DMS53 treated with DMSO at 0.1 percent for 48 hours (cell line): ENCODE measurements around the gene ATP6V0A1.
A peak's percentile ranks its signal among the peaks of the same experiment; 100 is the strongest.
"Not testable (repeated sequence)": the region's sequence is repeated elsewhere in the genome, so short reads cannot be mapped to it uniquely, and the experiment has no call there.

Experiments
- DNase-seq: peaks from one replicate; lab custom pipeline; 2025; ENCODE audit not compliant: unreplicated experiment; lab: John Stamatoyannopoulos, UW

Gene ATP6V0A1

GRCh38 chr17:42537826-42538451 is 79.3 kb downstream of the ATP6V0A1 start:
- no peak for DNase-seq

DNA sequence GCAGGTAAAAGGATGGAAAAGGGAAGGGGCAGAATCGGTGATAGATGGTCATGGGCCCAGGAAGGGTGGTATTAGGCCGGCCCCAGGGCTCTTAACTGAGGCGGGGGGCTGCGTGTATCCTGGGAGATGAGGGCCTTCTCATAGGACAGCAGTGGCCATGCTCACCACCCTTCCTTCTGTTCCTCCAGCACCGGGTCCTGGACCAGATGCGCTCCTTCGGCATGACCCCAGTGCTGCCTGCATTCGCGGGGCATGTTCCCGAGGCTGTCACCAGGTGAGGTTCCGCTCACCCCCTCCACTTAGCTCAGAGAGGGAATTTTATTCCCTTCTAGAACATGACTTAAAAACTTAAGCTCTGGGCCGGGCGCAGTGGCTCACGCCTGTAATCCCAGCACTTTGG is 79.8 kb downstream of the ATP6V0A1 start:
- no peak for DNase-seq

DNA sequence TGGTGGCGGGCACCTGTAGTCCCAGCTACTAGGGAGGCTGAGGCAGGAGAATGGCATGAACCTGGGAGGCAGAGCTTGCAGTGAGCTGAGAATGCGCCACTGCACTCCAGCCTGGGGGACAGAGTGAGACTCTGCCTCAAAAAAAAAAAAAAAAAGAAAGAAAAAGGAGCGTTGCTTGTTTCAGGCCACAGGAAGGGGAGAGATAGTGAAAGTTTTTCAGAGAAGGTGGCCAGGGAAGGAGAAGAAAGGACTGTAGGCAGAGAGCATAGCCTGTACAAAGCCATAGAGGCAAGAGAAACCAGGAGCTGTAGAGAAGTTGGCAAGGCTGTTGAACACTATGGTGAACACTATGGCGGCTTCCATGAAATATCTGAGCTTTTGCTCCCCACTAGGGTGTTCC is 81.9 kb downstream of the ATP6V0A1 start:
- DNase-seq, result not testable (repeated sequence)

DNA sequence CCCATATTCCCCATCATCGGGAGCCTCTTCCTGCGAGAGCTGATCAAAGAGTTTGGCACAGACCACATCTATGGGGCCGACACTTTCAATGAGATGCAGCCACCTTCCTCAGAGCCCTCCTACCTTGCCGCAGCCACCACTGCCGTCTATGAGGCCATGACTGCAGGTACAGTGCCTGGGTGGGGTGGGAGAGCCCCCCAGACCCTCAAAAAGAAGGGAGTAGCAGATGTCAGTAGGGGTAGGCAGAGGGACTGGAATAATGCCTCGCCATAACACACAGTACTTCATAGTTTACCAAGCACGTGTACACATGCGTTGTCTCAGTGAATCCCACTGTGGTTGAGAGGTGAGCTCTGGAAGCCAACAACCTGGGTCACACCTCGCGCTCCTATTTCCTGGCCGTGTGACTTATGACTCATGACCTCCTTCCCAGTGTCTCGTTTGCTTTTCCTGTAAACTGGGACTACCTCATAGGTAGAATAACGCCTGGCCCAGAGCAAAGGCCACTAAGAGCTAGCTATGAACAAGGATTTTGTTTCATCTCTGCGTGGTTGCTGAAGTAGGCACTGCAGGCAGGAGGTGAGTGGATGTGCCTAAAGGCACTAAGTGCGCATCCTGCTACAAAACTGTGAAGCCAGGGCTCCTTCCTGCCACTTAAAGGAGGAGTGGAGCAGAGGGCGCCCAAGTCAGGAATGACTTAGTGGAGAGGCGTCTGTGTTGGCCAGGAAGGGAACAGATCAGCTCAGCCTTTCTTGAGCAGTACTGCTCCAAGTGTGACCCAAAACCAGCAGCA is 82.6 kb downstream of the ATP6V0A1 start:
- DNase-seq, result peak; percentile 79

GRCh38 chr17:42543190-42544079 is 84.8 kb downstream of the ATP6V0A1 start:
- no peak for DNase-seq

GRCh38 chr17:42544874-42545283 is 86.2 kb downstream of the ATP6V0A1 start:
- no peak for DNase-seq

DNA sequence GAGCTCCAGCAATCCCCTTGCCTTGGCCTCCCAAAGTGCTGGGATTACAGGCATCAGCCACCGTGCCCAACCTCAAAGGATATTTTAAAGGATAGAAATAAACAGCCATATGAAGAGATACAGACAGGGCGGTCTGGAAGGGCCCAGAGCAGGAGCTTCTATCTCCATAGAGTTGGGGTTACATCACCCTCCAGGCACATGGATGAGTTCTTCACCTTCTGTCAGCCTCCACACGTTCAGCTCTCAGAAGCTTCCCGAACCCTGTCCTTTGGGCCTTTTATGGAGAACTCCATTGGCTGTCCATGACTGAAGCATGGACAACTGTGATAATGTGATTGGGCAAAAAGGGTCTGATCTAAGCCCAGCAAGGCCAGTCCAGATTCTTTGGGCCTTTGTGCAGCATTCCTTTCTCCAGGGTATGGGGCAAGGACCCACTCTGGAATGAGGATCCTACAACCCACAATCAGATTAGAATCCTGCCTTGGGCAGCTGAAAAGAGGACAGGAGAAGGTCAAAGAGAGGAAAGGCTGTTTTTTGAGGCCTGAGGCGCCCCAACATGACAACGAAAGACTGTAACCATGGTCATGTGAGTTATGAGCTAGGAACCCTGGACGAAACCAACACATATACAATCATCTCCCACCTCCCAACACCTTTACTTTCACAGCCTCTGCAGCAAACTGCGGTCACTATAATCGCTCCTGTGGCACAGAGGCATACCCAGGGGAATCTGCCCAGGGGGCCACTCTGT is 87.3 kb downstream of the ATP6V0A1 start:
- DNase-seq, result not testable (repeated sequence)

DNA sequence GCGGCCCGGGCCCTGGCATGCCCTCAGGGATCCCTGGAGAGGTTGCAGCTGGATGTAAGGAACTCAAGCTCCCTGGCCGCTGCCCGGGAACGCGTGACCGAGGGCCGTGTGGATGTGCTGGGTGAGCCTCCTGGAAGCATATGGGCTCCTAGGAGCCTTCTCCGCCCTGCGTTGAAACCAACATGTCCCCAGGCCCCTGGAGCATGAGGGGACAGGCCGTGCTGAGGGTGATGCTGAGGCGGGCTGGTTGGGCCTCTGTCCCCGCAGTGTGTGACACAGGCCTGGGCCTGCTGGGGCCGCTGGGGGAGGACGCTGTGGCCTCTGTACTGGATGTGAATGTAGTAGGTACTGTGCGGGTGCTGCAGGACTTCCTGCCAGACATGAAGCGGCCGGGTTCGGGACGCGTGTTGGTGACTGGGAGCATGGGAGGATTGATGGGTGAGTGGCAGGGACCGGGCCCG is 88.4 kb downstream of the ATP6V0A1 start:
- DNase-seq, result no peak

DNA sequence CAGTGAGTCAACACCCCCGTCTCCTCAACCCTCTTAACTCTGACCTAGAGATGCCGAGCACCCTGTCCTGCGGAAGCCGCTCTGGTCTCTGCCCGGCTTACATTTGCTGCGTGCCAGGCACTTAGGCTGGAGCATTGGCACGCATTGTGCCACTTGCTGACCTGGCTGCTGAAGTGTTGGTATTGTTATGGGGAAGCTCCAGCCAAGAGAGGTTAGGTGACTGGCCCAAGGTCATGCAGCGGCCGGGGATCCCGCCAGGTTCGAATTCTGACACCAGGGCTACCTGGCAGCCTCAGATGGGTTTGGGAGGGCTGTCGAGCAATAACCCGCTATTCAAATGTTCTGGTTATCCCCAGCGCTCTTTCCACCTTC is 89.0 kb downstream of the ATP6V0A1 start:
- DNase-seq, result no peak

- peak; percentile 91 for DNase-seq
Observed at GRCh38 chr17:42548070-42548837, 89.6 kb downstream of the ATP6V0A1 start.

DNA sequence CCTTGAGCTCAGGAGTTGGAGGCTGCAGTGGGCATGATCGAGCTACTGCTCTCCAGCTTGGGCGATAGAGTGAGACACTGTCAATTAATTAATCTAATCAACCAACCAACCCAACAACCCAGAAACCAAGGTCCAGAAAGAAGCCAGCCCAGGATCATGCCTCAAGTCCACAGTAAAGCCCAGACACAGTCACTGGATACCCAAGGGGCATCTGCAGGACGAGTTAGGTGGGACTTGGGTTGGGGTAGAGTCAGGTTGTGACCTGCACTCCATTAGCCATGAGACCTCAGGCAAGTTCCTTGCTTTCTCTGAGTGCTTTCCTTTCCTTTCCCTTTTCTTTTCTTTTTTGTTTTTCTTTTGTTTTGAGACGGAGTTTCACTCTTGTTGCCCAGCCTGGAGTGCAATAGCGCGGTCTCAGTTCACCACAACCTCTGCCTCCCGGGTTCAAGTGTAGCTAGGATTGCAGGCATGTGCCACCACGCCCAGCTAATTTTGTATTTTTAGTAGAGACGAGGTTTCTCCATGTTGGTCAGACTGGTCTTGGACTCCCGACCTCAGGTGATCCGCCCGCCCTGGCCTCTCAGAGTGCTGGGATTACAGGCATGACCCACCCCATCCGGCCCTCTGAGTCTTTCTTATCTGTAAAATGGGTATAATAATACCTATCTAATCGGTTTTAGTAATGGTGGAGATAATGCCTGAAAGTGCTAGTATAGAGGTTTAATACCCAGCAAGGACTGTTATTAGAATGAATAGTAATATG is 90.5 kb downstream of the ATP6V0A1 start:
- no peak for DNase-seq

GRCh38 chr17:42552736-42553135 is 94.1 kb downstream of the ATP6V0A1 start, which contains the start of gene HSD17B1:
Gene HSD17B1 (plus strand): TSS chr17:42552923. CDS start chr17:42552934, 11 bp downstream.
- DNase-seq, result not testable (repeated sequence)

- DNase-seq, result no peak
Observed at GRCh38 chr17:42553161-42553818, 94.6 kb downstream of the ATP6V0A1 start.

GRCh38 chr17:42553866-42554249 is 95.2 kb downstream of the ATP6V0A1 start:
- DNase-seq, result no peak

DNA sequence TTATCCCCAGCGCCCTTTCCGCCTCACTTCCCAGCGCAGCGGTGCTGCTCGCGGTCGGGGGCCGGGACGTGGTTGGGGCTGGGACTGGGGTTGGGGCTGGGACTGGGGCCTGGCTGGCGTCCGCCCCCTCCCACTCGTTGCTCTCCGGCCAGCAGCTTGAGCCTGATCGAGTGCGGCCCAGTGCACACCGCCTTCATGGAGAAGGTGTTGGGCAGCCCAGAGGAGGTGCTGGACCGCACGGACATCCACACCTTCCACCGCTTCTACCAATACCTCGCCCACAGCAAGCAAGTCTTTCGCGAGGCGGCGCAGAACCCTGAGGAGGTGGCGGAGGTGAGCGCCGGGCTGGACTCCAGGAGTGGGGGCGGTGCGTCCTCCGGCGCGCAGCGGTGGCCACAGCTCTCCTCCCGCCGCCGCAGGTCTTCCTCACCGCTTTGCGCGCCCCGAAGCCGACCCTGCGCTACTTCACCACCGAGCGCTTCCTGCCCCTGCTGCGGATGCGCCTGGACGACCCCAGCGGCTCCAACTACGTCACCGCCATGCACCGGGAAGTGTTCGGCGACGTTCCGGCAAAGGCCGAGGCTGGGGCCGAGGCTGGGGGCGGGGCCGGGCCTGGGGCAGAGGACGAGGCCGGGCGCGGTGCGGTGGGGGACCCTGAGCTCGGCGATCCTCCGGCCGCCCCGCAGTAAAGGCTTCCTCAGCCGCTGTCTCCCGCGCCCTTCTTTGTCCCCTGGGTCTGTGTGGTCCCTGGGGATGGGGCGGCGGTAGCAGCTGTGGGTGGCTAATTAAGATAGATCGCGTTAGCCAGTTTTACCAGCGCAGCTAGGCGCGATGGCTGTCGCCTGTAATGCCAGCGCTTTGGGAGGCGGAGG is 95.8 kb downstream of the ATP6V0A1 start:
- DNase-seq, result peak; percentile 77

GRCh38 chr17:42555122-42555622 is 96.5 kb downstream of the ATP6V0A1 start:
- DNase-seq, result no peak

- DNase-seq, result not testable (repeated sequence)
Observed at GRCh38 chr17:42555961-42556617, 97.4 kb downstream of the ATP6V0A1 start.
